ENCODE results near the gene CDH4.

CDH4 gene

GRCh38 chr20:61605862-61606557 lies 353.9 kb downstream of the CDH4 start:
- DNase-seq (ENCODE audit: low spot score), result no peak

- peak; percentile 89 for DNase-seq (ENCODE audit: low spot score)
These were observed 356.4 kb downstream of the CDH4 start for GRCh38 chr20:61608275-61609085.

GRCh38 chr20:61609461-61609860 lies 357.4 kb downstream of the CDH4 start:
- no peak for DNase-seq (ENCODE audit: low spot score)

- no peak for DNase-seq (ENCODE audit: low spot score)
These were observed 359.5 kb downstream of the CDH4 start for GRCh38 chr20:61611401-61612180.

- DNase-seq (ENCODE audit: low spot score), result no peak
These were observed 362.1 kb downstream of the CDH4 start for GRCh38 chr20:61613917-61614705.

GRCh38 chr20:61614706-61615100 lies 362.6 kb downstream of the CDH4 start:
- DNase-seq (ENCODE audit: low spot score), result no peak

GRCh38 chr20:61615806-61616205 lies 363.7 kb downstream of the CDH4 start:
- no peak for DNase-seq (ENCODE audit: low spot score)

GRCh38 chr20:61619751-61620150 lies 367.7 kb downstream of the CDH4 start:
- no peak for DNase-seq (ENCODE audit: low spot score)

GRCh38 chr20:61620174-61620573 lies 368.1 kb downstream of the CDH4 start:
- no peak for DNase-seq (ENCODE audit: low spot score)

GRCh38 chr20:61621035-61621730 lies 369.1 kb downstream of the CDH4 start:
- DNase-seq (ENCODE audit: low spot score), result no peak

GRCh38 chr20:61621852-61622251 lies 369.8 kb downstream of the CDH4 start:
- DNase-seq (ENCODE audit: low spot score), result no peak

GRCh38 chr20:61623451-61623850 lies 371.4 kb downstream of the CDH4 start:
- no peak for DNase-seq (ENCODE audit: low spot score)

GRCh38 chr20:61625246-61625645 lies 373.2 kb downstream of the CDH4 start:
- DNase-seq (ENCODE audit: low spot score), result no peak

GRCh38 chr20:61626412-61626811 lies 374.4 kb downstream of the CDH4 start:
- no peak for DNase-seq (ENCODE audit: low spot score)

GRCh38 chr20:61627791-61628415 lies 375.8 kb downstream of the CDH4 start:
- no peak for DNase-seq (ENCODE audit: low spot score)

GRCh38 chr20:61628480-61628879 lies 376.4 kb downstream of the CDH4 start:
- no peak for DNase-seq (ENCODE audit: low spot score)

- DNase-seq (ENCODE audit: low spot score), result peak; percentile 56
These were observed 377.0 kb downstream of the CDH4 start for GRCh38 chr20:61628901-61629601.

- DNase-seq (ENCODE audit: low spot score), result no peak
These were observed 377.7 kb downstream of the CDH4 start for GRCh38 chr20:61629602-61630390.

GRCh38 chr20:61630391-61630650 lies 378.3 kb downstream of the CDH4 start:
- DNase-seq (ENCODE audit: low spot score), result no peak

- DNase-seq (ENCODE audit: low spot score), result no peak
These were observed 378.8 kb downstream of the CDH4 start for GRCh38 chr20:61630816-61631215.

Data from iPS-NIHi11 (cell line).